NCI-H1694 (cell line): ENCODE data around the gene HHLA2.
"Not testable (repeated sequence)": the region's sequence is repeated elsewhere in the genome, so short reads cannot be mapped to it uniquely, and the experiment has no call there.

Source experiments
- DNase-seq: peaks from one replicate; lab custom pipeline; 2025; lab: John Stamatoyannopoulos, UW

Gene HHLA2

GRCh38 chr3:108296239-108296638 lies at the start of gene HHLA2:
Gene HHLA2, plus strand, starts transcription at chr3:108296548. Its CDS starts 55,266 bp downstream, at chr3:108351814.
- DNase-seq, result no peak

- DNase-seq, result no peak
These were observed 45.7 kb upstream of the HHLA2 start for GRCh38 chr3:108250626-108251025.

DNA sequence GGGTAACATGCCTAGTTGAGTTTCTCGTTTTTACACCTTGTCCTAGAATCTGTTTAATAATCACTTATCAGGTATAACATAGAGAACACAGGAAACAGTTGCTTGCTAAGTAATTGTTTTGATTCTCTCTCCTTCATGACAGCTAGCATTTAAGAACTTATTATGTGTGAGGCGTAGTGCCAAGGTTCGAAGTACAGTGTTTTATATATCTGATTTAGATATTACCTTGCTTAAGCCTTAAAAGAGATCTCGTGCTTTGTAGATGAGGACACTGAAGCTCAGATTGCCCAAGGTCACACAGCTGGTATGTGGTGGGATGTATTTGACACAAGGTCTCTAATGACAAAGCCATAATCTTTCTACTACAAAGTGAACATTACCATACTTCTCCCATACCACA lies 45.1 kb upstream of the HHLA2 start:
- no peak for DNase-seq

DNA sequence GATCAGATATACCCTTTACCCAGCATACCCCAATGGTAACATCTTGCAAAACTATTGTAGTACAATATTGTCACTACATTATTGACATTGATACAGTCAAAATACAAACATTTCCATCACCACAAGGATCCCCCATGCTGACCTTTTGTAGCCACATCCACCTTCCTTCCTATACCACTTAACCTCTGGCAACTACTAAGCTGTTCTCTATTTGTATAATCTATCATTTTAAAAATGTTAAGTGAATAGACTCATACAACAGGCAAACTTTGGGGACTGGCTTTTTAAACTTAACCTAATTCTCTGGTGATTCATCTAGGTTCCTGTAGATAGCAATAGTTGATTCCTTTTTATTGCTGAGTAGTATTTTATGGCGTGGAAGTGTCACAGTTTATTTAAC lies 44.5 kb upstream of the HHLA2 start:
- DNase-seq, result no peak

DNA sequence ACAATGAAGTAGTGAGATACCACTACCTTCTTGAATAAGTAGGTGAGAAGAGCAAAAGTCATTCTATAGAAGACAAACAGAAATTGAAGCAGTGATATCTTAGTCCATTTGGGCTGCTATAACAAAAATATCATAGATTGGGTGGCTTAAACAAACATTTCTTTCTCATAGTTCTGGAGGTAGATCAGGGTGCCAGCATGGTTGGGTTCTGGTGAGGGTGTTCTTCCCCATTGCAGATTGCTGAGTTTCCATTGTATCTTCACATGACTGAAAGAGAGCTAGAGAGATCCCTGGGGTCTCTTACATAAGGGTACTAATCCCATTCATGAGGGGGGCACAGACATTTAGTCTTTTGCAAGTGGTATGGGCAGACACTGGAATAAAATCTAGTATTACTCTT lies 41.2 kb upstream of the HHLA2 start:
- no peak for DNase-seq

- not testable (repeated sequence) for DNase-seq
These were observed 31.6 kb upstream of the HHLA2 start for GRCh38 chr3:108264534-108265298.

DNA sequence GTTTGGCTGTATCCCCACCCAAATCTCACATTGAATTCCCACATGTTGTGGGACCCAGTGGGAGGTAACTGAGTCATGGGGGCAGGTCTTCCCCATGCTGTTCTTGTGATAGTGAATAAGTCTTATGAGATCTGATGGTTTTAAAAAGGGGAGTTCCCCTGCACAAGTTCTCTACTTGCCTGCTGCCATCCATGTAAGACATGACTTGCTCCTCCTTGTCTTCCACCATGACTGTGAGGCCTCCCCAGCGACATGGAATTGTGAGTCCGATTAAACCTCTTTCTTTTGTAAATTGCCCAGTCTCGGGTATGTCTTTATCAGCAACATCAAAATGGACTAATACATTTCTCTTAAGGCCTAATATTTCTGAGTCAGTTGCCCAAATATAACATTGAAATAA lies 28.1 kb upstream of the HHLA2 start:
- not testable (repeated sequence) for DNase-seq

DNA sequence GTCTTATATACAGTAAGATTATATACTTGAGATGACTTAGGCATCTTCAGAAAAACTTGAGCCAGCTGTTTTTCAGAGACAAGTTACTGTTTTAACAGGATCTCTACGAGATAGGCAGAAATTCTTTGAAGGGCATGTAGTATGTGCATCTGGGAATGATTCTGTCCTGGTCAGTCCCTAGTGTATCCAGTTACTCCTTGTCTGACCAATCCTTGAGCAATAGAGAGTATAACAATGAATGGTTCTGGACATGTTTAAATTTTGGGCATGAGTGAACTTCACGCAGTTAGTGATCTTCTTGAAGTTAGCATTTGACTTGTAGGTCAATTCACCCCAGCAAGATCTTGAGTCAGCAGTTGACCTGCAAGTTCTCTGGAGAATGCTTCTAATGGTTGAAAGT lies 24.7 kb upstream of the HHLA2 start:
- DNase-seq, result no peak

DNA sequence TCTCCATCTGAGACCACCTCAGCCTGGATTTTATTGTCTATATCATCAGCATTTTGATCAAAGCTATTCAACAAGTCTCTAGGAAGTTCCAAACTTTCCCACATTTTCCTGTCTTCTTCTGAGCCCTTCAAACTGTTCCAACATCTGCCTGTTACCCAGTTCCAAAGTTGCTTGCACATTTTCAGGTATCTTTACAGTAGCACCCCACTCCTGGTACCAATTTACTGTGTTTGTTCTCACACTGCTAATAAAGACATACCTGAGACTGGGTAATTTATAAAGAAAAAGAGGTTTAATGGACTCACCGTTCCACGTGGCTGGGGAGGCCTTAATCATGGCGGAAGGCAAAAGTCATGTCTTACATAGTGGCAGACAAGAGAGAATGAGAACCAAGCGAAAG lies 17.3 kb upstream of the HHLA2 start:
- not testable (repeated sequence) for DNase-seq

- DNase-seq, result no peak
These were observed 15.9 kb upstream of the HHLA2 start for GRCh38 chr3:108280476-108280875.

DNA sequence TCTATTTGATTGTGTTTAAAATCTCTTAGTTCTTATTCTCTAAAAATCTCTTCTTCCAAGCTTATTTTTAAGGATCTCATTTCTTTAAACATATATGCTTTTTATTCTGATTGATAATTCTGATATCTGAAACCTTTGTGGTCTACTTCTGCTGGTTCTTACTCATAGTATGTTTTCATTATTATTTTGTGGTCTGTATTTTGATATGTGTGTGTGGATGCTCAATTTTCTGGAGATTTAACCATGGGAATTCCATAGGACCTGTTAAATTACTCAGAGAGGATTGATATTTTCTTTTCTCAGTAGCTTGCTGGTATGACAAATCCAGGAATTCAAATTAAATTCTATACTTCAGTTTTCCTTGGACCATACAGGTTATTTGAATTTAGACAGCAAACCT lies 14.7 kb upstream of the HHLA2 start:
- no peak for DNase-seq

GRCh38 chr3:108283006-108283405 lies 13.3 kb upstream of the HHLA2 start:
- DNase-seq, result no peak

DNA sequence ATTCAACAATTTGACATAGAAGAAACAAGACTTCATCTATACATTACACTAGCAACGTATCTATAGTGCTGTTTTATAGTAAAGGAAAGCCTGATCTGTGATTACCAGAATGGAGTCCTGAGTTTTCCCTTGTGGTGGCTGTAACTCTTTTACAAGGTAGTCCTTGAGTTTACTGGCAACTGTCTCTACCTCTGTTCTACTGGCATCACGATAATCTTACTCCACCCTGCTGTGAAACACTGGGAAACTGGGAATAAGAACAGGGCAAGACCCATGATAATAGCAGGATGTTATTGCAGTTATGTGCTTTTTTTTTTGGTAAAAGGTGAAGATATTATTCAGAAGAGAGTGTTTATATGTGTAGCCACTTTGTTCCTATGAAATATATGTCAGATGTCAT lies 12.4 kb upstream of the HHLA2 start:
- no peak for DNase-seq

- no peak for DNase-seq
These were observed 11.2 kb upstream of the HHLA2 start for GRCh38 chr3:108285176-108285575.

DNA sequence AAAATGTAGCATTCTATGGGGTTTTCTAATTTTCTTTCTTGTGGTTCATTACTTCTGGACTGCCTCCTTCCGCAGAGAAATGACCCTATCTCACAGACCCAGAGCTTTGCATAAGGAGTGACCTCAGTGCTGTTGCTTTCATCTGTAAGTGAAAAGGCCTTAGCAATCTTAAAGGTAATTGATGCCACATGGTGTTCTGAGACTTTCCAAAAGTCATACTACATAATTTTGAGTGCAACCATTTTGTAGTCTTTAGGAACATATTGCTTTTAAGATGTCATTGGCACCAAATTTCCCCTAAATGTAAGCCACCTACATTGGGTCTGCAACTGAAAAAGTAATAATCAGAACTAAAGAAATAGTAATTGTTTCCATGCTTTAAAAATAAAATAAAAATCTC lies 9.2 kb upstream of the HHLA2 start:
- DNase-seq, result no peak

DNA sequence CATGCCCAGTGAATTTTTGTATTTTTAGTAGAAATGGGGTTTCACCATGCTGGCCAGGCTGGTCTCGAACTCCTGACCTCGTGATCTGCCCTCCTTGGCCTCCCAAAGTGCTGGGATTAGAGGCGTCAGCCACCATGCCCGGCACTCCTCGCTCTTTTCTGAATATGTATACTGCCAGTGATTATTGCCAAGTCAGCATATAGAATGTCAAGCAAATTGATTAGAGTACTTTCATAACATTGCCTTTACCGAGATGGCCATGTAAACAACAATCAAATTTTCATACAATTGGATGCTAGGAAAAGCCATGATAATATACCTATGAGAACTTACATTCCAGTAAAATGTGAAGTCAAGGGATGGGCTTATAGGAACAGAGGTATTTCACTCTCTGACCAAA lies 8.2 kb upstream of the HHLA2 start:
- DNase-seq, result not testable (repeated sequence)

DNA sequence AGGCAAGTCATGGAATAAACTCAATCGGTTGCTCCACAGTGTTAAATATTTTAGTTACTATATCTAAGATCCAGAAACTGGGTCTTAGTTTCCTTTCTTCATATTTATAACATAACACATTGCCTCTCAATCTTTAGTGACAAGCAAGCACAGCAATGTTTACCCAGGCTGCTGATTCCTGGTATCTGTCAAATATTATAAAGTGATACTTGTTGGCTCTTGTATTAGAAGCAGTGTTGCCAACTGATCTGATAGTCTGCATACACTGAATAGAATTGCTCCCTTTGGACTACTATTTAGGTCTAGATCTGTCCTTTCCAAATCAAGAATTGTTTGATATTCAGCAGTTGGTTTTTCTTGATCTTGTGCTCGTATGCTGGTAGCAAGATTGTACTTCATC lies 7.2 kb upstream of the HHLA2 start:
- DNase-seq, result no peak

GRCh38 chr3:108292450-108292849 lies 3.9 kb upstream of the HHLA2 start:
- no peak for DNase-seq

DNA sequence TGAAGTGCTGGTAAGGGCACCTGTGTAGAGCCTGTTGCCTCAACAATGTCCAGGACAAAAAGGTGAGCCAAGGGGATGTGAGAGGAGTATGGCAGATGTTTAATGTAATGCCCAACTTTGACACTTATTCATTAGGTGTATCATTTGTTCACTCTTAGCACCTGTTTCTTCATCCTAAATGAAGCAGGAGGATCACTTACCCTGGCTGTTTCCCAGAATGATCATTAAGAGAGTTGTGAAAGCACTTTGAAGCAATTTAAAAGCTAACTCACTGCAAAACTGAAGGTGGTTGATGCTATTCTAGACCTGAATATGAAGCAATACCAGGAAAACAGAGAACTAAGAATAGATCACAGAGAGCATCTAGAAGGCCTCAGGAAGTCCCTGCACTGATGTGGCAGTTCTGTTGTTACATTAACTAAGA lies 3.4 kb upstream of the HHLA2 start:
- no peak for DNase-seq

GRCh38 chr3:108293858-108294257 lies 2.5 kb upstream of the HHLA2 start:
- DNase-seq, result no peak

- DNase-seq, result no peak
These were observed 750 bp upstream of the HHLA2 start for GRCh38 chr3:108295421-108296175.

DNA sequence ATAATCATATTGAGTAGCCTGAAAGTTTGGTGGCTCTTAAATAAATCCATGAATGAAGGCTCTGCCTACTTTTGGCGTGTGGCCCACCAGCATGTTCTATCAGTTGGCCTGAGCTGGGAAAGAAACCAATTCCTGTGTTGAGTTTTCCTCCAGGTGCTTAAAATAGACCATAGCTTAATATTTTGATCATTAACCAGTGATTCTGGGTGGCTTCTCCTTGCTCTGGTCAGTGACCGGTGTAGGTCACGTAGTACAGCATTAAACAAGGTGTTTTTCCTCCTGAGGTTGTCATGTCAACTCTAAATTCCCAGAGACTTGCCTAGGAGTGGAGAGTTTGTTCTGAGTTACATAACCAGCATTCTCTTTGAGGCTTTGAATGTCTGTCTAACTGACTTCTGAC lies 1.3 kb downstream of the HHLA2 start:
- DNase-seq, result no peak

- no peak for DNase-seq
These were observed 1.7 kb downstream of the HHLA2 start for GRCh38 chr3:108298056-108298455.
